DMS53 treated with DMSO at 0.1 percent for 48 hours (cell line): ENCODE data around the gene CRACR2A.

Source experiments
- DNase-seq: peaks from one replicate; lab custom pipeline; 2025; ENCODE audit not compliant: unreplicated experiment; lab: John Stamatoyannopoulos, UW

The CRACR2A gene

DNA sequence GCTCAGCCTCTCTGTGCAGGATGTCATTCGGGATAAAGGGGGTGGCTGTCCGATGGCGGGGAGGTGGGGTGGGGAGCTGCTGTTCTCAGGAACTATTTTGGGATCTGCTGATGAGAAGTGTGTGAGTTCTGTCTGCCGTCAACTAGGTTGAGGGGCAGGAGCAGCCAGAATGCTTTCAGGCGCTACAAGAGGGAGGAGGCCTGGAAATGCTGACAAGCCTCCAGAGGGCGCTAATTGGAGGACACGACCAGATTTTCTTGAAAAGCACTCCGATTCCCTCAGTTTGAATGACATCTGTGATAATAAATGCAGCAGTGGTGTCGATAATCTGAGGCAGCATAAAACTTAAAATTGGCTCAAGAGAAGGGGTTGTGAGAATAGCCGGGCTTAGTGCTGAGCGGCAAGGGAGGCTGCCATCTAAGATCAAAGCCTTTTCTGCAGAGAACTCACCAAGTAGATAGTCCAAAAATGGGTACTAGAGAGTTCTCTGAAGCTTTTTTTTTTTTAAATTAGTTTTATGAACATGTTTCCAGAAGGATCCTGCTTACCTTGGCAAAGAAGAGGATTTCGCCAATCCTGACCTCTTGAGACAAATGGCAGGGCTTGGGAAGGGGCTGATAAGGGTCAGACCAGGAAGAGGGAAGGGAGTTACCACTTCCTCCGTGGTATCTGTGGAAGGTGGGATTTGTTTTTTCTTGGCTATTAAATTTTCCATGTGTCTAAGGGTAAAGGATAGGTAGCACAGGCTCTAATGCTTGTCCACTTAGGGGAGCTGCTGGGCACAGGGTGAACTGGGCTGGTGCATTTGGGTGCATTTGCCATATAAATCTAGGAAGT, 94.4 kb downstream of the CRACR2A start:
- peak; percentile 98 for DNase-seq

- DNase-seq, result no peak
Measured at GRCh38 chr12:3656946-3657622, 95.8 kb downstream of the CRACR2A start.

DNA sequence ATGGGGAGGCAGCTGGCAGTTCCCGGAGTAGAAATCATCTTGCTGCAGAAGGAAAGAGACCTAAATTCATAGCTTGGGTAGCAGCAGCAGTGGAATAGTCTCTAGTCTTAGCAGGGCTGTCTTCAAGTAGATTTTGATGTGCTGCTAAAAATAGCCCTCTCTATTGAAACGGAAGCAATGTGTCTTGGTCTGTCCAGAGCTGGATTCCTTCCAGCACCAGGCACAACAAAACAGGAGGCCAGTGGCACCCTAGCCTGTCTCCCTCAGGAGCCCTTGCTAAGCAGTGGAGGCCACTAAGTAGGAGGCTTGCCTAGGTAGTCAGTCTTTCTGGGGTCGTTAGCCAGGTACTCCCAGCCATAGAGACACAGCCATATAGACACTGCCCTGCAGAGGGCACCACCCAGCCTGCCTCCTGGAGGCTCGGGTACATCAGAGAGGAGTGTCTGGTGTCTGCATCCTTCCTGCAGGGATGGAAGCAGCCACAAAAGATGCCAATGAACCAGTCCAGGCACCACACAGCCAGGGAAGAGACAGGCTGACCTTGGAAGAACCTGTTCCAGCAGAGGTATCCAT, 97.5 kb downstream of the CRACR2A start:
- peak; percentile 95 for DNase-seq

- peak; percentile 56 for DNase-seq
Measured at GRCh38 chr12:3651585-3652424, 101.1 kb downstream of the CRACR2A start.

- DNase-seq, result no peak
Measured at GRCh38 chr12:3647504-3647903, 105.4 kb downstream of the CRACR2A start.

GRCh38 chr12:3646561-3647241, 106.2 kb downstream of the CRACR2A start:
- DNase-seq, result no peak

DNA sequence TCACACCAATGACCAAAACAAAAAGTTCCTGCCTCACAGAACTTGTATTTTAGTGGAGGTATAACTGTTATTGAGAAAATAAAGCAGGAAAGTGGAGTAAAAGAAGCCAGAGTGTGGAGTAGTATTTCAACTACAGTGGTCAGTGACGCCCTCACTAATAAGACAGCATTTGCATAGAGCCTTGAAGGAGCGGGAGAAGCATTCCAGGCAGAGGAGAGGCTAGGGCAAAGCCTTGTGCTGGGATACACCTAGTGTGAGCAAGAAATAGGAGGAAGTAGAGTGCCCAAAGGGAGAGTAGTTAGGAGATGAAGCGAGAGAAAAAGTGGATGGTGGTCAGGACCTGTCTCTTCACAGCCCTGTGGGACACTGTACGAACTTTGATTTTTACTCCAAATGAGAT, 107.8 kb downstream of the CRACR2A start:
- DNase-seq, result no peak

GRCh38 chr12:3644104-3644503, 108.8 kb downstream of the CRACR2A start:
- DNase-seq, result peak; percentile 76

DNA sequence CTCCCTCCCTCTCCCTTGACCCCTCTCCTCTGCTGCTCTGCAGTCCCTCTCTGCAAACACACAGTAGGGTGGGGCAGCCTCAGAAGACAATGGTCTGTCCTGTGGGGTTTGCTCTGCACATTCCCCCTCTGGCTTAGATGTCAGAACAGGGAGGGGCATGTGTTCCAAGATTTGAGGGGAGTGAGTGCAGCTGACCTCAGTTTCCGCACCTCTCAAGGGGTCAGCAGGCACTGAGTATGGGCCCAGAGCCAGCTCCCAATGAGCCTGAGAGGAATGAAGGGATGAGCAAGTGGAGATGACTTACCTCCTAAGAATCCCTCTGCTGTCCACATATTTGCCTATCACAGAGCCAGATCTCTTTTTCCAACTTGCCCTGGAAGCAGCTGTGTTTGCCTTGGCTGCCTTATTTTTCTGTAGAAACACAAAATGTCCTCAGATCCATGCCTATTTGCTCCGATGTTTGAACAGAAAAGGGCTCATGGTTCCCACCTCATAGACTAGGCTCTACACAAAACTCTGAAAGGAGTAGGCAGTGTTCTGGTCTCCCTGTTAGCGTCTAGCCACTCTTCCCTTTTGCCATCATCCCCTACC, 111.4 kb downstream of the CRACR2A start:
- DNase-seq, result peak; percentile 69

DNA sequence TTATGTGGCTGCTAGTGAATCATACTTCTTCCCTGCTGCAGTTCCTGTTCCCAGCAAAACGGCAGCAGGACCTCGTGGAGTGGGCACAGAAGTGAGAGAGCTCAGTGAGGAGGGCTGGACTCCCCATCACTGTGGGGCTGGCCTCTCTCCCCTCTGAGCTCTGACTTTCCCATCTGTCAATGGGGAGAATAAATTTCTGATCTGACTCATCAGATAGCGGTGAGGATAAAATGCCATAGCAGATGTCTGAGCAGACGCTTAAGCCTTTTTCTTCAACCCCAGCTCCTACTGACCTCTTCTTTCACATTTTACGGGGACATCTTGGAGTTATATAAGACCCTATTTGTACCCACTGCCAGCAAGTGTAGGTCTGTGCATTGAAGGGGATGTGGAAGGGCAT, 116.6 kb downstream of the CRACR2A start:
- no peak for DNase-seq

- DNase-seq, result no peak
Measured at GRCh38 chr12:3634348-3634747, 118.6 kb downstream of the CRACR2A start.

- no peak for DNase-seq
Measured at GRCh38 chr12:3633396-3633795, 119.5 kb downstream of the CRACR2A start.

DNA sequence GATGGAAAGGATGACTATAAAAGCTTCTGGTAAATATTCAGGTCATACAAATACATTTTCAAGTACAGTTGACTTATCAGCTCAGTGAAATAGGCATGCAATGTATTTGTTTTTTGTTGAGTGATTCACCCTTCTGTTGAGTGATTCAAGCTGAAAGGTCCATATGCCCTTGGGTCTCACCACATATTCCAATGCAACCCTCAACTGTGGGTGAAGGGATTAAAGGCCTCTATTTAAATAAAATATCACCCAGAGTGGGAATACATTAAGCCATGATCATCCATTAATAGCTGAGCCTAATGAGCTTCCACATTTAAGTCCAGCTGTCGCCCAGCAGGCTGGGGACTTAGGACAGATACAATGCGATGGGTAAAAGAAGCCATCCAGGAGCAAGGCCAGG, 120.2 kb downstream of the CRACR2A start:
- DNase-seq, result peak; percentile 71

DNA sequence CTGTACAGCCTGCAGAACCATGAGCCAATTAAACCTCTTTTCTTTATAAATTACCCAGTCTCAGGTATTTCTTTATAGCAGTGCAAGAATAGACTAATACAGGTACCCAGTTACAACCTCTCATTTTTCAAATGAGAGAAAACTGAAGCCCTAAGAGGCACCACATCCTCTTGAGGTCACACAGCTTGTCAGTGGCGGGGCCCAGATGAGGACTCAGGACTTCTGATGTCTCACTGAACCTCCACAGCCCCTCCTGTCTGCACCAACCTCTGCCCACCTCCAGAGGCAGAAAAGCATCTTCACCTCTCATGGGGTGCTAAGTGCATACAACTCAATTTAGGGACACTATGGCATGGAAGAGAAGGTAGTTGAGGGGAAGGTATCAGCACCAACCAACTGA, 120.7 kb downstream of the CRACR2A start:
- DNase-seq, result no peak

- no peak for DNase-seq
Measured at GRCh38 chr12:3631759-3632158, 121.2 kb downstream of the CRACR2A start.

DNA sequence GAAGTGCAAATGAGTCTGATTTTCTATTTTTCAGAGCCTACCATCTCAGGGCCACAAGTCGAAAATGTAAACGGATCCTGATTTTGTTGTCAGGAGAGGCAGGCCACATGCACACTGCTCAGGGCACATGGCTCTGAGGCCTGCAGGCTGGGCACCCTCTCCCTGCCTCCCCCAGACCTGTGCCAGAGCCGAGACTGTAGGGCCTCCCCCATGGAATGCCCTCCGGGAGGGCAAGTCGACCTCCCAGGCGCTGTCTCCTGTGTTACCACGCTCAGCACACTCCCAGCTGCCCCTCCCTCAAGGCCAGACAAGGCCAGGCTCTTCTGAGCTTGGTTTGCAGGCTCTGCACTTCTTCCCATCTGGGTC, 121.7 kb downstream of the CRACR2A start:
- no peak for DNase-seq

GRCh38 chr12:3630621-3631271, 122.2 kb downstream of the CRACR2A start:
- DNase-seq, result no peak

GRCh38 chr12:3630111-3630510, 122.8 kb downstream of the CRACR2A start:
- no peak for DNase-seq

DNA sequence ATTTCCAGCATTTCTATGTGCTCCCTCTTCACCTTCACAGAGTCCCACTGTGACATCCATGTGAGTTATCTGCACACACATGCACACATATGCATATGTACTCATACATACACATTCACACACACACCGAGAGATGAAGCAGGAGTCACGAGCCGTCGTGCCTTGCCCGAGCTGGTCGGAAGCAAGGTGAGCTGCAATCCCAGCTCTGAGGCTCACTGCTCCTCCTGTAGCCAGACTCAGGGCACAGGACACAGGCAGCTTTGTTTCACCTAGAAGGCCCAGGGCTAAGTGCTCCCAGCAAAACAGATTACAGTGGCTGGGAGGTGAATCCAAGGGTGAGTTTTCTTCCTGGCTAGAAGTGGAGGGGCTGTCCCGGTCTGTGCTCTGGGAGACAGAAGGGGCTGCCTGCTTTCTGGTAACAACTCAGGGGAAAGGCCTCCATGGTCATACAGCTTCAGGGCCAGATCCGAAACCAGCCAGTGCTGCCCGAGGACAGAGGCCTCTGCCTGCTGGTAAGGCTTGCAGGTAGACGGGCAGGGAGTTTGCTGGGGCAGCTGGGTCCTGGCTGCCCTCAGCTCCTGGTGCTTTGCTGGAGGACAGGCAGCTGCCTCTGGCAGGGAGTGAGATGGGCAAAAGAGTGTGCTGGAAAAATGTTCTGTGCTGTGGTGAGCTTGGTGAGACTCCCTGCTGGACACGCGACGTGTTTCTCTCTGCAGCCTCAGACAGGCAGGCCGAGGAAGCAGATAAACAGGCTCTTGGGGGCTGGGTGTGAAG, 123.7 kb downstream of the CRACR2A start:
- no peak for DNase-seq
